ENCODE measurements around the gene CROCC2.

The CROCC2 gene

DNA sequence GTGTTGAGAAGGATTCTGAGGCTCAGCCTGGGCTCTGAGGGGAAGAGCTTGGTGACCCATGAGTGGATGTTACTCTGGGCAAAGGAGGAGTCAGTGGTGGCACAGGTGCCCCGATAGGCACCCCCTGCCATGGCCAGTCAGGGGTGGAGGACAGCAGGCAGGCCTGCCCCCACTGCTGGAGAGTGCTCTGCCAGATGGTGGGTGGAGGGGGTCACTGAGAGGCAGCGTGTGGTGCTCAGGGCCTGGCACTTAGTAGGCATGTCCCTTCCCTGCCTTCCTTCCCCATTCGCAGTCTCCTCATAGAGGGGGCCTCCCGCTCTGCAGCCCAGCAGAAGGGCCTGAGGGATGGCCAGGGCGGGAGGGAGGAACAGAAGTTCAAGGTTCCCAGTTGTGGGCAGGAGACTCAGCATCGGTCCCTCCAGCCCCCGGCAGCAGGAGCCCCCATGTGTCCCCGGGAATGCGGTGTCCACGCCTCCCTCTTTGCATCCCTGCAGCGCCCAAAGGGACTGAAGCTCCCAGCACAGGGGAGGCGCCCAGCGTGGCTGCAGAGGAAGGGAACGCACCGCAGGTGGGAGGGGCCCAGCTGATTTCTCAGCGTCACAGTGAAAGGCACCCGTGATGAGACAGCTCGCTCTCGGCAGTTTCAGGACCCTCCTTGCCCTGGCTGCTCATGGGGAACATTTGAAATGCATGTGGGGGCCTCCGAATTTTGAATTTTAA lies 86.6 kb downstream of the CROCC2 start:
- no peak for DNase-seq

DNA sequence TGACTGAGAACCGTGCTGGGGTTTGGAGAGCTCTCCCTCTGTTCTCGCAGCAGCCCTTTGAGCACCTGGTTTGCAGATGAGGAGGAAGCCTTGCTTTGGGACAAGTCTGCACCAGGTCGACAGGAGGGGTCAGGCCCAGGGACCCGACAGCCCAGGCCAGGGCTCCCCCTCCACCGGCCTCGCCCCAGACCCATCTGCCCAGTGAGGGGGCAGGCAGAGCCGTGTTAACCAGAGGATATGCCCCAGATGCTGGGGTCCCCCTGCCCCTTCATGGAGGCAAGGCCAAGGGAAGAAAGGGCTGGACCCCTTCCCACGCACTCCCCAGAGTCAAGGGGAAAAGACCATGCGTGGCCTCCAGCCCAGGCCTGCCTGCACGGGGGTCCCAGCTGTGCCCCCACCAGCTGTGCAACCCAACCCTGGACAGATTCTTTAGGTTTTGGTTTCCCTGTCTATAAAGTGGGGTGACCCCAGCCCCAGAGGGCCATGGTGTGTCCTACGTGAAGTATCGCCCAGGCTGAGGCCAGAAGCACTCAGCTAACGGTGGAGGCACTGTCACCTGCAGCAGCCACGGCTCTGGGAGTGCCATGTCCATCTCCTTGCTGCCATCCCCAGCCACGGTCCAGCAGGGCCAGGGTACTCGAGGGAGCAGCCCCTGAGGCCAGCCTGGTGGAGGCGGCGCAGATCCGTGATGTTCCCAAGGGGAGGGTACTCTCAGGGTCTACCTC lies 87.5 kb downstream of the CROCC2 start:
- DNase-seq, result no peak

DNA sequence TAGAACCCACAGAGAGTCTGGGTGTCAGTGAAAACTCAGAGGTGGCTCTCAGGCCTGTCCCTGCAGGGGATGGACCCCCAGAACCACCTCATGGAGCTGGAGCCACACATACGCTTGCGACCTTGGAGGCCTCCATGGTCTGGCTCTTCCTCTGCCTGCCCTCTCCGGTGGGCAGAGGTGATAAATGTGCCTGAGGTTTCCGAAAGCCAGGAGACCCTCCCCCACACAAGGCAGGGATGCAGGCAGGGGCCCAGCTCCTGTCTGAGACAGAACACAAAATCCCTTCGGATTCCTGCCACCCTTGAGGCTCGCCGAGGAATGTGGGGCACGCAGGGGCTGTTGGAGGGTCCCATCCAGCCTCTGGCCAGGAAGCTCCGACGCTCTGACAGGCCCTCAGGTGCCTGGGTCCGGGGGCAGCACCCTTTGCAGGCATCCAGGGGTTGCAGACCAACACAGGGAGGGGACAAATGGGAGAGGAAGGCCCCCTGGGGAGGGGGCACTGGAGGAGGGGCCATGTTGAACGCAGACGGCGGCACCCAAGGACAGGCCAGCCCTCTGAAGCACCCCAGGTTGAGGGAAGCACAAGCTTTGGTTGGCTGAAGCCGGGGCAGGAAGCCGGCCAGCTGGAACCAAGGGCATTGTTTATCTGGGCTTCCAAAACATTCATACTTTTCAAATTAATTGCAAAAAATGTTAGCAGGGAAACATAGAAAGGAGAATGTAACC lies 88.2 kb downstream of the CROCC2 start:
- DNase-seq, result no peak

DNA sequence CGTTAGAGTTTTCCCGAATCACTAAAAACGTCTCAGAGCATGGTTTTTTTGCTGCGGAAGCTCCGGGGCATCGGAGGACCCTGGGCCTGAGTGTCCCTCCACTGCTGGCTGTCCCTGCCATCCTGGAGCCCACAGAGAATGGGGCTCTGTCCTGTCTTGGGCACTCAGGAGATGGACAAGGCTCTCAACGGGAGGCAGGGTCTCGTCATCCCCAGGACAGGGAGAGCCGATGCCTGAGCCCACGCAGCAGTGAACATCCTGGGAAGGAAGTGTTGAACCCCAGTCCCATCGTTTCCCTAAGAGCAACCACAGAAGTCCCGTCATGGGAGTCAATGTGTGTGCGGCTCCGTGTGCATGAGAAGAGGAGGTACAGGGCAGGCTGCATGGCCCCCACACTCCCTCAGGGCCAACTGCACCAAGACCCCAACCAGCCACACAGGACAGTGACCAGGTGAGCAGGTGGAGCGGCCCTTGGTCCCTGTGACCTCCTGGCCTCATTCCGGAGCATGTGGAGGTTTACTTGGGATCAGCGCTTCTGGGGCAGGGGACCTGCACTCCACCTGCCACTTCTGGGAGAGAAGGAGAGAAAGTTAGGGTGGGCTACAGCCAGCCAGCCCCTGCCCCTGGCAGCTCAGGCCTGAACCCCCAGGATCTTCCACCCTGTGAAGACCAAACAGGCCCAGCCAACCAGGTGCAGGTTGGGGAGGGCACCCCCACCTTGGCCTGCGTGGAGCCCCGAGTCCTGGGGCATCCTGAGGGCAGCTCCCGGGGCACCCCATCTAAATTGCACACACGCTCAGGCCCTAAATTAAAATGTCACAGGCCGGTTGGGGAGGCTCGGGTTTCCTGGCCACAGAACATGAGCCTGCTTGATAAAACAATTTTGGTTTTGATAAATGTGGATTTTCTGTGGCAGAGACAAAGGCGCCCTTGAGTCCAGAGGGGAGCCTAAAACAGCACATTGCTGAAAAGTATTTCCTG lies 89.2 kb downstream of the CROCC2 start:
- DNase-seq, result no peak

DNA sequence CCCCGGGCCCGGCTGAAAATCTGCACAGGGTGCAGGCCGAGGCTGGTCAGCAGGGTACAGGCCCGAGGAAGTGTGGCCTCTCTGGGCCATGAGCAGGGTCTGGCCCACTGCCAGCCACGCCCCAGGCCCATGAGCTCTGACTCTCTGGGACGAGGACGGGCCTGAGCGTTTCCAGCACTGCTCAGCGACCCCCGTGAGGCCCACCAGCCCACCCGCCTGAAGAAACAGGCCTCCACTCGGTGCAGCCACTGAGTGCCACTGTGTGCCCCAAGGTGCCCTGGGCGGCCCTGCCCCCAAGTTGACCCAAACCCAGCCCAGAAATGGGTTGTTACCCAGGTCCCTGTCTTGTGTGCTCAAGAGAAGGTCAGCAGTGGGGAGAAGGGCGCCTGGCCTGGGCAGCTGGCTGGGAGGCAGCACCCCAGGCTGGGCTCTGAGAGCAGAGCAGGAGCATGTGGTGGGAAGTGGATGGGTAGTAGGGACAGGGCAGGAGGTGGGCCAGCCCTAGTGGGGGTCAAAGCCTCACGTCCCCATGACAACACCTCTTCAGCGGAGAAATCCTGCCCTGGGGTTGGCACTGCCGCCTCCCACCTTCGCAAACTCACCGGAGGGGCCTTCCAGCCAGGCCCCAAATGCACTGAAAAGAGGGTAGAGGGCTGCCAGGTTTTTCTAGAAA lies 90.2 kb downstream of the CROCC2 start:
- DNase-seq, result no peak

DNA sequence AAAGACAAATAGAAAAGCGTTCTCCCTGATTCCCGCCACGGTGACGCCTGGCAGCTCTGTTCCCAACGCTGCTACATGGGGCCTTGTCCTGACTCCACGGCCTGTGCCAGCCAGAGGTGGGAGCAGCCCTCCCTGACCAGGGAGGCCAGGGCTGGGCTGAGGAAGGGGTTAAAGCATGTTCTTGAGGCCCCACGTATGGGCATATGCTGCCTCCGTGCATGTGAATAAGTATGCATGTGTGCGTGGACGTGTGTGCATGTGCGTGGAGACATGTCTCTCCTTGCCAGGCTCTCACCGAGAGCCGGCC lies 90.7 kb downstream of the CROCC2 start:
- DNase-seq, result no peak

DNA sequence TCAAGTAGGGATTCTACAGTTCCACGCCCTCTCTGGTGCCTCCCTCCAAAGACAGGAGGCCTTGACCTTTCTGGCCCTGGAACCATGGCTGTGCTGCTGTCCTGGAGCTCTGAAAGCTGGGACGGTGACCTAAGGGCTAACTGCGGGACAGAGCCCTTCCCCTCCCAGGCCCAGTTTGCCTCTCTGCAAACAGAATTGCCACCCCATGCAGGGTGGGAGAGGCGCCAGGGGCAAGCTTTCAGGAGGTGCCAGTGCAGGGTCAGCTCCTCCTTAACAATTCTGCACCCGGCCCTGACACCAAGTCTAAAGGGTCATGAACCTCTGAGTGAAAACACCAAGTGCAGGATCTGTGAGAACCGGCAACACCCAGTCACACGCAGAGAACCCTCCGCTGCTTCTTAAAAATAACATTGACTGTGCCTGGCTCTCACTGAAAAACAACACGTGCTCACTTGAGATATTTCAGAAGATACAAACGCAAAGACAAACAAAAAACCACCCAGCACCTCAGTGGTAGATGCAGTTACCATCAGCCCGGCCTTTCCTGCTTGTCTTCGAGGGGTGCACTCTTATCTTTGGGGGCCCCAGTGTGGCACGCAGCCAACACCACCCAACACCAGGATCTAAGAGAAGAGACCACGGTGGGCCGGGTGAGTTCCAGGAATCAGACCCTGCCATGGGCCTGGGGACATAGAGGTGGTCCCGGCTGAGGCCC lies 91.2 kb downstream of the CROCC2 start:
- no peak for DNase-seq

DNA sequence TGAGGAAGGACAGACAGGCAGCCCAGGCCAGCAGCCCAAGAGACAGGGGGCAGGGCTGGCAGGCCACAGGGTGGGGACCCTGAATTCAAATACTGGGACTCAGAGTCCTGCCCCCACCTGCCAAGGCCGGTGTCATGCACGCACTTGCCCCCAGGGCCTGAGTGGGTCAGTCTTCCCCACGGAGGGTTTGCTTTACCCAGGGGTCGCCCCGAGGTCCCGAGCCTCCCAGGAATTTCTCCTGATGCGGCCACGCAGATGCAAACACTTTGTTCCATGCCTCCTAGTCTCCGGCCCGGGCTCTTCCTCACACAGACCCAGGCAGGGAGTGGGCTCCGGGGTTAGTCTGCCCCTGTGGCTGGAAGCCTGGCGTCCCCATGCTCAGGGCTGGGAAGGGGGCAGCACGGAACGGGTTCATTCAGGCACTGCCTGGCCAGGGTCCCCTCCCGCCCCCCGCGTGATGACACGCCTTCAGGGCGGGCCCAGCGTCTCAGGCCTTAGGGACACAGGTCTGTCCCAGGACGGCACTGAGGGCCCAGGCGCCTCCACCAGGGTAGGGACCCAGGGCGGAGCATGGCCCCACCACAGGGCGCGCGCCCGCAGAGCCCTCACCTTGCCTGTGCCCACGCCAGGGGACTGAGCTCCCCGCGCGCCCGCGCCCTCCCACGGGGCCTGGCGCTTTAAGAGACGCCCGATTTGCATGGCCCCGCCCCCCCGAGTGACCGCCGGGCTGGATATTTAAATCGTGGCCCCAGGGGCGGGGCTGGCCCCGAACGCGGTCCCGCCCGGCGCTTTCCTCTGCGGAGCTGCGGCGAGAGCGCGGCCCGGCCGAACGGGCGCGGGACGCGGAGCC lies 91.9 kb downstream of the CROCC2 start, which contains the start of gene SNED1:
TSS of gene SNED1 (plus strand) at position 763 of the 850 bp plus-strand sequence. CDS start 220 bp downstream, outside the sequence.
- DNase-seq, result peak; percentile 90

DNA sequence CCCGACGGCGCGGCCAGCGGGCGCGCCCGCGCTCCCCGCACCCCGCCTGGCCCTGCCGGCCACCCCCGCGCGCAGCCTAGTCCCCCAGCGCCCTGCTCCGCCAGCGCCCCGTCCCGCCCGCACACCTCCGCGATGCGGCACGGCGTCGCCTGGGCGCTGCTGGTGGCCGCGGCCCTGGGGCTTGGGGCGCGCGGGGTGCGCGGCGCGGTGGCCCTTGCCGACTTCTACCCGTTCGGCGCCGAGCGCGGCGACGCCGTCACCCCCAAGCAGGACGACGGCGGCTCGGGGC lies 92.5 kb downstream of the CROCC2 start:
- peak; percentile 65 for DNase-seq

DNA sequence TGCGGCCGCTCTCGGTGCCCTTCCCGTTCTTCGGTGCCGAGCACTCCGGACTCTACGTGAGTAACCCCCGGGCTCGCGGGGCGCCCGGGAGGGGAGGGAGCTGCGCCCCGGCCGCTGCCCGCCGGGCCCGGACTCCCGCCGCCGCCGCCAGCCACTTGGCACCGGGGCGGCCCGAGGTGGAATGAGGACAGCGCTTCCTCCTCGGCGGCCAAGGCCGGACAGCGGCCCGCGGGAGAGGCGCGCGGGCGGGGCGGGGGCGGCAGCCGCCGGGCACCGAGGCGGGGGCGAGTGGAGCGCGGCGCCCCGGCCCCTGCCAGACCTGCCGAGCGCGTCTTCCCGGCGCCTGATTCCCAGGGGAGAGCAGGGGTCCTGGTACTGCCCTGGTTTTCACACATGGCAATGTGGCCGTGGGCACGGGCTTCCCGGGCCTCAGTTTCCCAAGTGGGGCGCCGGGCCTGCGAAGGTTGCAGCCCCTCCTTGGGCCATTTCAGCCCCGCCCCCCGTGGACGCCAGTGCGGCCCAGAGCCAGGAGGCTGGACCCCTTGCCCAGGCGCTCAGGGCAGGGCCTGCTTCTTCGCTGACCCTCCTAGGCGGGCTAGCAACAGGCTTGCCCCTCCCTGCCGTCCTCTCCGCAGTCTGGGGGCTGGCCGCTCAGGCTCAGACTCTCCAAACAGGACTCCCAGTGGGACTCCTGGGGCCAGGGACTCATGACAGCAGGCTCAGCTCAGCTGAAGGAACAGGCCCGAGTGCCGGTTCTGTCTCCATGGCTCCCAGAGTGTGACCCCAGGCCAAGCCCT lies 93.1 kb downstream of the CROCC2 start:
- peak; percentile 64 for DNase-seq

DNA sequence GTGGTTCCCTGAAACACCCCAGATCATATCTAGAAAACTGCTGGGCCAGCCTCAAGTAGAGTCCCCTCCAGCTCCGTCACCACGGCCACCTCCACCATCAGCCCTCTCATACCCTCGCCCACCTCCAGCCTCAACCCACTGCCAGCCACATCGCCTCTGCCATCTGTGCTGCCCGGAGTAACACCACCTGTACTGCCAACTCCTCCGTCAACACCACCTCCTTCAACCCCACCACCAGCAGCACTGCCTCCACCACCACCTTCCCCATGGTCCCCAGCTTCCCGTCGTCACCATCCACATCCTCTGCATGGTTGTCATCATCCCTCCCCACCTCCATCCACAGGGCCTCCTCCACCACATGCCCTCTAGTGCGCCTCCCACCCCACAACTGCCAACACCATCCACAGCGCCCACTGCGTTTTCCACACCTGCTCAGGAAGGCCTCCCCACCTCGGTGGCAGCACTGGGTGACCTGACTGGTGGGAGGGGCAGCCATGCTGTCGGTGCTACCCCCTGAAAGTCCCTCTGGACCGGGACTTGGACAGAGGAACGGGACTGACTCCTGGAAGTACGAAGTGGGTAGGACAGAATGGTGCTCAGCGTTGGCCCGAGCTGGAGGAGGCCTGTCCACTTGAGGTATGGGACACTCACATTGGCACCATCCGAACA lies 93.9 kb downstream of the CROCC2 start:
- peak; percentile 56 for DNase-seq

DNA sequence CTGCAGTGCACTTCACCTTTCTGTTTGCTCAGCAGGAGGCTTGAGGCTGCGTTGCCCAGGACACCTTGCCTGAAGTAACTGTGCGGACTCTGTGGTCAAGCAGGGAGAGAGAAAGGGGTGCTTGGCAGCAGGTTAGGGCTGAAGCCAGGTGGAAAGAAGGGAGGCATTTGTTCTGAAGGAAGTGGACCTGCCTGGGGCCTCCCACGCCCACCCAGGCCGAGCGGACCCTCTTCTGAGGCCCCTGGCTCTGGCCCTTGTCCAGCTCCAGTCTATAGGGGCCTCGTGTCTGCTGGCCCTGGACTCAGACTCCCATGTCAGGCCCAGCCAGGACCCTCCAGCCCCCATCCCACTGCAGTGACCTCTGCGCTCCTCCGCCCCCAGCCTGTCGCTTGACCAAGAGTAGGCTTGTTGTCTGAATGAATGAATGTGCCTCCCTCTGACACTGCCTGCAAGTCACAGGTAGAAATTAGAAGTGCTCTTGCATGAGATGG lies 94.7 kb downstream of the CROCC2 start:
- DNase-seq, result peak; percentile 78

DNA sequence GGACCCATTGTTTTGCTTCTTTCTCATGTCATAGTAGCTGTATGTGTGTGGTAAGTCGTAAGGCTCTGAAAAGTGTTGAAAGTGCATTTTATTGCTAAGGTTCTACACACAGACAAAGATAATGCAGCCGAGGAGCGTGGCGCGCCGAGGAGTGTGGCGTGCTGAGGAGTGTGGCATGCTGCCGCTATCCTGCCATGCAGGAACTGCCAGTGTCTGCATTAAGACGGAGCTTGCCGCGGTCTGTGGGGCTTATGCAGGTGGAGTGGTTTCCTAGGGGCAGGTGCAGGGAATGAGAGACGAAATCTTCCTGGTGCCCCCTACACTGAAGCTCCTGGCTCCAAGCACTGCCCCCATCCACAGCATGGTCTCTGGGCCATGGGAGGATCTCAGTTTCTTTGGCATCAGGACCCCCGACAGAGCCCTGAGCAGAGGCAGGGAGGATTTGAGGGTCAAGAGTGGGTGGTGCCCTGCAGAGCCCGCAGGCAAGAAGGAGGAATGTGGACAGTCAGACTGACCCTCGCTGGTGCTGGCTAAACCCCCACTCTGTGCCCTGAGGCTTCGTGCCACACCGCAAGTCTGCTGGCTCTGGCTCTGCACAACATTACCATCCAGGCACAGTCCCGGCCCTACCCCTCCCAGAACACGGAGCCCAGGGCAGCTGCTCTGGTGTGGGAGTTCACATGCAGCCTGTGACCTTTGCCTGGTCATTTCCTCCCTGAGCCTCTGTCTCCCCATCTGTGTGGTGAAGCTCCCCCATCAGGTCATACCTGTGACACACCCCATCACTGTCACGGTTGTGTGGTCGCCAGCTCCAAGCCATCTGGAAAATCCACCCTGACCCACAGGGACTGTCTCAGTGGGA lies 95.5 kb downstream of the CROCC2 start:
- no peak for DNase-seq

DNA sequence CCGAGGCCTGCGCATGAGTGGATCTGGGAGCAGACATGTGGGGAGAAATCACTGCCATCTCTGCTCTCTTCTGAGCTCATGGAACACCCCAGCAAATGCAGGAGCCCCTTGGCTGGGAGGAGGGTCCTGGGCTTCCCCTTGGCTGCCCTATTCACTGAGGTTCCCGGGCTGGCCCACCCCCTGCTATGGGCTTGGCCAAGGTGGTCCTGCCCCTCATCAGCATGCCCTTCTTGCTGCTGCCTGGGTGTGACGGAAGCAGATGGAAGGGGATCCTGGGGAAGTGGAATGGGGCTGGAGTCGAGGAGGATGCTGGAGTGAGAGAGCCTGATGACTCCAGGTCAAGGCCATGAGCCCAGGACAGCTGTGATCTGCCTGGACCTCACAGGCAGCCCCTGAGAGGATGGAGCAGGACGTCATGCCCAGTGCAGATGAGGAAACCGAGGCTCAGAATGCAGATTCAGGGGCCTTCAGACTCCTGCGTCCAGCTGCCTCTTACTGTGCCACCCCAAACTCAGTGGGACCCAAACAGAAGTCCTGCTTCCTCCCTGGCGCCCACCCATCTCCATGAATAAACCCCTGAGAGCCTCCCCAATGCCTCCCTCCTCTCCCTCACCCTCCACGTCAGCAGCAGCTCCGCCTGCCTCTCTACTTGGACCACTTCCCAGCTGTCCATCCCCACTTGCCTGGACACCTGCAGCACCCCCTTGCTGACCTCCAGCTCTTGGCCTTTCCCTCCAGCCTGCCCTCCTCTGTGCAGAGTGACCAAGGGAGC lies 96.3 kb downstream of the CROCC2 start:
- no peak for DNase-seq

DNA sequence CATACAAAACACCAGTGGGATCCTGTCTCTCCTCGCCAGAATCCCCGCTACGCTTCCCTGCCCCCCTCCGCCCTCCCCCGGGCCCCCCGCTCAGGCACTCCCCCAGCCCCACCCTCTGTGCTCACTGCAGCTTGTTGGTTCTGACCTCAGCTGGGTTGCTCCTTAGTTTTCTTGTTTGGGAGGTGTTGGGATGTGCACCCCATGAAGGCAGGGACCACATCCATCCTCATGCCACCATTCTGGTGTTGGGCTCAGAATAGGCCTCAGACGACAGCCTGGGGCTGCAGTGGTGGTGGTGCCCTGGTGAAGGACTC lies 96.9 kb downstream of the CROCC2 start:
- no peak for DNase-seq

DNA sequence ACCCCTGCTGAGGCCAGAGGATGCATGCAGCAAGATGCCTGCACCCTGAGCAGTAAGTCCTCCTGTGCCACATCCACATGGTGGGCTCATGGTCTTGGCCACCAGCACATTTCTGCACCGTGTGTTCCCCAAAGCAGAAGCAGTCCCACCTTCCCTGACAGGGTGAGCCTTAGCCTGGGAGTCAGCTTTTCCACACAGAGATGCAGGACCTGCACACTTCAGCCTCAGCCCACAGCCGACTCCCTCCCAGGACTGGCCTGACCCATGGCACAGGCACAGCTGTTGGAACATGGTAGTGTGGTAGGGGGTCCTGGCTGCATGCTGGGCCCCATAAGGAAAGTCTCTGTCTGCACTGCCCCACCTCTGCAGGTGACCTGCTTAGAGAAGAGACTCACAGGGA lies 97.2 kb downstream of the CROCC2 start:
- DNase-seq, result no peak

DNA sequence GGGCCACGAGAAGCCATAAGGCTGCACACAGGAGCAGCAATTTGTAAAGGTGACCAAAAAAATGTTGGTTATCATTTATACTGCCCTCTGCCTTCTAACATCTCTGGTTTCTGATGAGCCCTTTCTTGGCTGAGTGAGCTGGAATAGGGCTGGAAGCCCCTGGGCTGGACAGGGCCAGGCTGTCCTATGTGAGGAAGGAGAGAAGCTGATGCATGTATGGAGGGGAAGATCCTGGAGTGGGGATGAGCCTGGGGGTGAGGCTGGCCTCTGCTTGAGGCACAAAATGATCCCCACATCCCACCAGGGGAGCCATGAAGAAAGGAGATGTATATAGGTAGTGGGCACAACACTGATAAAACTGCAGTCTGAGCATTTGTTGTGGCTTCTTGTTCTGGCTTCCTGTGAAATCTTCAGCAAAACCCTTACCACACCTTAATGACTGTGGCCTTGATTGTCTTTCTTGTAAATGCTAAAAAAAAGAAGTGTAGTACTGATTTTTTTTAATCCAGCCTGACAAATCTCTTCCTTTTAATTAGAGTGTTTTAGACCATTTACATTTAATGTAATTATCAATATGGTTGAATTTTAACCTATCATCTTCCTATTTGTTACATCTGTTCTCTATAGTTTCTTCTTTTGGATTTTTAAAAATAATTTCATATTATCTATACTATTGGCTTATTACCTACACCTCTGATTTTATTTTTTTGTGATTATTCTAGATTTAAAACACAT lies 97.9 kb downstream of the CROCC2 start:
- DNase-seq, result no peak
